CD1c-positive myeloid dendritic cell (primary cell): ENCODE measurements around the gene STRAP.
"Not testable (repeated sequence)": the region's sequence is repeated elsewhere in the genome, so short reads cannot be mapped to it uniquely, and the experiment has no call there.

ENCODE experiments used
- DNase-seq: peaks from one replicate; pipeline ENCODE4 v3.0.0-alpha.2; 2016; ENCODE audit errors: extremely low spot score

STRAP gene

DNA sequence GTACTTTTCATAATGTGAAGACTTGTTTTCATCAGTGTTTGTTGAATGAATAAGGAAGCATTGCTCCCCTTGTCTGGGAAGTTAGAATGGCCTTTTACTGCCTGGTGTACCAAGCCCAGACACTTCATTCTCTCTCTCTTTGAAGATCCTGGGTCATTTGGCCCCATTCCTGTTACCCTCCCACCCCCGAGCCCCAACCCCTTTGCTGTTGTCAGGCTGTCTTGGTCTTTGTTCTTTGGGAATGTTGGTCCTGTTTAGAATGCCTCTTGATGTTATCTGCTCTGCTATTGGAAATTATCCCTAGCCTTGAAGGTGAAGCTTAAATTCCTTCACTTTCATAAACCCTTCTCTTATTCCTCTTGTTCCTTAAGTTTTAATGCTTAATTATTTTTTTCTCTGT is 42.8 kb downstream of the STRAP start:
- no peak for DNase-seq

DNA sequence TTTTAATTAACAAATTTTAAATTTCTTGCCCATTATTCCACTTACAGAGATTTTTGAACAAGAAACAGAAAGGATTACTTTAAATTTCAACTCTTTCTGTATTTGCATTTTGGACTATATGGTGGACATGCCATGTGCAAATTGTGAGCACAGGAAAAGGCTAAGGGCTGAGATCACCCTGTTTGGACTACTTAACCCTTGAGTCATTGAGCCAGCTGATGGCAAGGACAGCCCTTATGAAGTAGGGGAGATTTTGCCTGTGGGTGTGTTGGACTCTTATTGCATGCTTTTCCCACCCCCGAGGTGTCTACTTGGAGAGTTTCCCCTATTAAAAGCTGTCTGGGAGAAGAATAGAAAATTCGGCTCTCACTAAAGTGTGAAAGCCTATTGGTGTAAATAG is 46.2 kb downstream of the STRAP start:
- DNase-seq, result no peak

DNA sequence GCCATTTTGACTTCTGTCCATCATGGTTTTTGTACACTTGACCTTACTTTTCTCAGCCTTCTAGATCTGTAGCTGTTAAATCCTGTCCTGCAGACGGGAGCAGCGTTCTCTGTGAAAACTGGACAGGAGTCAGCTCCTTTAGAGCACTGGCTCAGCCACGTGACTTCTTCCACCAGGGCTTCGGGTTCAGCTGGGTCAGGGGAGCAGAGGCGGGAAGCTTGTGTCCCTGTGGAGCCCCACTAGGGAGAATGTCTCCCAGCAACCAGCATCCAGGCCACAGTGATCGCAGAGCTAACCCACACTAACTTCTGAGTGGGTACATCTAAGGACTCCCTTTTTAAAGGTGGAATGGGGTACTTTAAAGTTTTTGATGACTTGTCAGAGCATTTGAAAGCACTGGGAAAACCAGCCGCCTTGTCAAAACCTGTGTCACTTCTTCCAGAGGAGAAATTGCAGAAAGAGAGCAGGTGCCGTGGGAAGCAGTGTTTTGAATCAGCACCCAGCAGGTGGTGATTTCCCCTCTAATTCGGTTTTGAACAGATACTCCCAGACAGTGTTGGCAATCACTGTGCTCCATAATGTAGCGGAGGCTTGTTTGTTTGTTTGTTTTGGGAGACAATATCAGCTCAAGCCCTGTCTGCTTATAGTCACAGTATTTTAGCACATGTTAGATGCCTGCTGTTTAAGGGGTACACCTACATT is 46.8 kb downstream of the STRAP start:
- no peak for DNase-seq

DNA sequence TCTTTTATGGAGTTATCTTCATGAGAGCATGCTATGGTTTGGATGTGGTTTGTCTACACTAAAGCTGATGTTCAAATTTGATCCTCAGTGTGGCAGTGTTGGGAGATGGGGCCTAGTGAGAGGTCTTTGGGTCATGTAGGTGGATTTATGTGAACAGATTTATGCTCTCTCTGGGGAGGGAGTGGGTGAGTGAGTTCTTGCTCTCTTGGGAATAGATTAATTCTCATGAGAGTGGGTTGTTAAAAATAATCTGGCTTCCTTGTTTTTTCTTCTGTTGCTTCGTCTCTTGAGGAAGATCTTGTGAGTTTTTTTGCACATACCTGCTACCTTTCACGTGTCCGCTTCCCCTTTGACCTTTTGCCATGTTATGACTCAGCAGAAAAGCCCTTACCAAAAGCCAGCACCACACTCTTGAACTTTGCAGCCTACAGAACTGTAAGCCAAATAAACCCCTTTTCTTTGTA is 49.4 kb downstream of the STRAP start:
- no peak for DNase-seq

DNA sequence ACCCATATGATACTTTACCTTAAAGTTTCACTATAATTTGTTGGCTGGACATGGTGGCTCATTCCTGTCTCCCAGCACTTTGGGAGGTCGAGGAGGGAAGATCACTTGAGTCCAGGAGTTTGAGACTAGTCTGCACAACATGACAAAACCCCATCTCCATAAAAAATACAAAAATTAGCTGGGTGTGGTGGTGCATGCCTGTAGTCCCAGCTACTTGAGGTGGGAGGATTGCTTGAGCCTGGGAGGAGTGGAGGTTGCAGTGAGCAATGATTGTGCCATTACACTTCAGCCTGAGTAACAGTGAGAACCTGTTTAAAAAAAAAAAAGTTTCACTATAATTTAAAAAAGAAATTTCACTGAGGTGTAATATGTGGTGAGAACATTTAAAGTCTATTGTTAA is 50.1 kb downstream of the STRAP start:
- no peak for DNase-seq

DNA sequence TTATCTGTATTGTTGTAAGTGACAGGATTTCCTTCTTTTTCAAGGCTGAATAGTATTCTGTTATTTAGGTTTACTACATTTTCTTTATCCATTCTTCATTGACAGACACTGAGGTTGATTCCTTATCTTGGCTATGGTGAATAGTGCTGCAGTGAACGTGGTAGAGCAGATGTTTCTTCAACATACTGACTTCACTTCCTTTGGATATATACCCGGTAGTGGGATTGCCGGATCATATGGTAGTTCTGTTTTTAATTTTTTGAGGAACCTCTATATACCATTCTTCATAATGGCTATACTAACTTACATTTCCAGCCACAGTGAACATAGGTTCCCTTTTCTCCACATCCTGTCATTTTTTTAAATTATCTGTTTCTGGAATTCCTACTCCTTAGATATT is 50.8 kb downstream of the STRAP start:
- DNase-seq, result peak; percentile 27

DNA sequence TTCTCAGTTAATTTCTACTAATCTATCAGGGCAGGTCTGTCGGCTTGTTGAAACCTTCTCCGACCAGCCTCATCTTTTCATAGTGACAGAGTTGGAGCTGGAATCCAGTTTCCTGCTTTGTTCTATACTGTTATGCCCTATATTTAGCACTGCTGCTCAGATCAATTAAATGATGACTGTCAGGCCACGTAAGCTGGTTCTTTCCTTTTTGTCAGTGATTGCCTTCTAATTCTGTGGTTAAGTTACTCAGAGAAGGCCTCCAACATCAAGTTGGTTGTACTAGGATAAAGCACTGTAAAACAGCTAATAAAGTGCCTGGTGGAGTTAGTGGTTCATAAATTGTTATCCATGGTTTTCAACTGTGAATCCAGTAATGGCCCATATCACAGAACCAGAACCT is 51.6 kb downstream of the STRAP start:
- no peak for DNase-seq

DNA sequence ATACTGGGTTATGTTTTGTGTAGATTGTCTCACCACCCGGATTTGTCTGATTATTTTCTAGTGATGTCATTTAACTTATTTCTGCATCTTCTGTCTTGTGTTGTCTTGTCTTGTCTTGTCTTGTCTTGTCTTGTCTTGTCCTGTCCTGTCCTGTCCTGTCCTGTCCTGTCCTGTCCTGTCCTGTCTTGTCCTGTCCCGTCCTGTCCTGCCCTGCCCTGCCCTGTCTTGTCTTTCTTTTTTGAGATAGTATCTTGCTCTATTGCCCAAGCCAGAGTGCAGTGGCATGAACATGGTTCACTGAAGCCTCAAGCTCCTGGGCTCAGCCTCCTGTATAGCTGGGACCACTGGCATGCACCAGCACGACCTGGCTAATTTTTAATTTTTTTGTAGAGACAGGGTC is 54.6 kb downstream of the STRAP start:
- DNase-seq, result no peak

DNA sequence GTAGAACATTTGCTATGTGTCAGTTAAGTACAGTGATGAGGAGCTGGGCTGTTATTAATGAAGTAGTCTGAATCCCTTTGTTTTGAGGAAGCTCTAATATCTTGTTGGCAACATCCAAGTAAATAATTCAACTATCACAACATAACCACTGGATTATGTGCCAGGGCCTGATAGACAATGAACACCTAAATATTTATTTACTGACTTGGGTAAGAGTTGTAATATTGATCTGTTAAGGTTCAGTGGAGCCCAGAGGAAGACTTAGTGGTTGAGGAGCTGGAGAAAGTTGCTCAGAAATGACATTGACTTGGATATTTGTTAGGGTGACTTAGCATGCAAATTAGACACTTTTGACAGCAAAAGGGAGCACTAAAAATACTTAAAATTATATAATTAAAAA is 55.7 kb downstream of the STRAP start:
- DNase-seq, result no peak

DNA sequence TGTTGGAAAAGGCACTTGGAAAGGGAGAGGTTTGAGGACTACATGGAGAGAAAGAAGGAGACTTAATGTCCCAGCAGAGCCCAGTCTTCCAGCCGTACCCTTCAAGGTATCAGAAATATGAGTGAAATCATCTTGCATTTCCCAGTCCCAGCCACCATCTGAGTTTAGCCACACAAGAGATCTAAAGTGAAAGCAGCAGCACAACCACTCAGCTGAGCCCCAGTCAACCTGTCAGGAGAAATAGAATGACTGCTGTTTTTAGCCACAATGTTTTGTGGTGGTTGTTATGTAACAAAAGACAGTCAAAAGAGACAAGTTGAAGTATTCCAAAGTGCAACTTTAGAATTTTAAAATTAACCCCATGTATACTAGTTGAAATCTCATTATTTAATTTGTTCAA is 56.9 kb downstream of the STRAP start:
- DNase-seq, result no peak

DNA sequence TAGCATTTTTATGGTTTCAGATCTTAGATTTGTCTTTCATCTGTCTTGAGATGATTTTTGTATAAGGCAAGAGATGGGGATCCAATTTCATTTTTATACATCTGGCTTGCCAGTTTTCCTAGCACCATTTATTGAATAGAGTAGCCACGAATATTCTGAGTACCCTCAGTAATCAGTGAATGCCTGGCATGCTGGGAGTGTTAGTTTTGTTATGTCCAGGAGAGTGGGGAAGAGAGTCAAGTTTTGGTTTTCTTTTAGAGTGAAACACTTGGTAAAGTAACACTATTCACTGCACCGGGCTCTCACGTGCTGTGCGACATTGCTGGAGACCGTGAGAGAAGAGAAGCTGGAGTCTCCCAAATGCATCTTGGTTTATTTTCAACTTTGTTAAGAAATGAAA is 60.3 kb downstream of the STRAP start:
- DNase-seq, result no peak

DNA sequence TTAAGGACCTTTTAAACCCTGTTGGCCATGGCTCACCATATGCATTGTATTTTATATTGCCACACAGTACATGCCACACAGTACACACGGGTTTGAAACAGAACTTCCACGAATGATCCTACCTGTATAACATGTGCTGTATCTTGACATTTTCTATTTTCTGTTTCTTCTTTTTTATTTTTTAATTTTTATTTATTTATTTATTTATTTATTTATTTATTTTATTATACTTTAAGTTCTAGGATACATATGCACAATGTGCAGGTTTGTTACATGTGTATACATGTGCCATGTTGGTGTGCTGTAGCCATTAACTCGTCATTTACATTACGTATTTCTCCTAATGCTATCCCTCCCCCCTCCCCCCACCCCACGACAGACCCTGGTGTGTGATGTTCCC is 61.3 kb downstream of the STRAP start:
- not testable (repeated sequence) for DNase-seq

DNA sequence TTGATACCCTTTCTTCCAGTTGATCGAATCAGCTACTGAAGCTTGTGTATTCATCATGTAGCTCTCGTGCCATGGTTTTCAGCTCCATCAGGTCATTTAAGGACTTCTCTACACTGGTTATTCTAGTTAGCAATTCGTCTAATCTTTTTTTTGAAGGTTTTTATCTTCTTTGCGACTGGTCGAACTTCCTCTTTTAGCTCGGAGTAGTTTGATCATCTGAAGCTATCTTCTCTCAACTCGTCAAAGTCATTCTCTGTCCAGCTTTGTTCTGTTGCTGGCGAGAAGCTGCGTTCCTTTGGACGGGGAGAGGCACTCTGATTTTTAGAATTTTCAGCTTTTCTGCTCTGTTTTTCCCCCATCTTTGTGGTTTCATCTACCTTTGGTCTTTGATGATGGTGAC is 66.3 kb downstream of the STRAP start:
- not testable (repeated sequence) for DNase-seq
